ENCODE data around the gene TOP2A.

- TF ChIP-seq CTCF (conservative IDR thresholded peaks at IDR 0.05 in 1 of 2, IDR thresholded peaks at IDR 0.05 in 1 of 2; ENCODE audit: low read depth in 1 of 2, low read length in 2 of 2) (no peak), EZH2 (IDR thresholded peaks at IDR 0.05; ENCODE audit: low read length, missing control alignments) (no peak)
These were observed 52.8 kb downstream of the TOP2A start for GRCh38 chr17:40364906-40365305.
